ENCODE results near the gene RBAK.
"Not testable (repeated sequence)": the region's sequence is repeated elsewhere in the genome, so short reads cannot be mapped to it uniquely, and the experiment has no call there.

DNA sequence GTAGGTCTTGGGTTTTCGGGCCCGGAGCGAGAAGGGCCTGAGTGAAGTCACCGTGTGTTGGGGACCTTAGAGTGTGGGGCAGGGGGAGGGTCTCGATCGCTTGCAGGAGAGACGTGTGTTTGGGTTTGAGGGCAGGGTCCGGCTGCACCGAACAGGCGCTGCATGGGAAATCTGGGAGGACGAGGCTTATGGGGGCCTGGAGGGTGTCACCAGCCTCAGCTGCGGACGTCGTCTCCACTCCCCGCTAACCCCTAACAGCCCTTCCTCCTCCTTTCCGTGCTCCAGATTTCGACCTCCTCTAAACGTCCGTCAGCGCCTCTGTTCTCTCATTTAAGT, 705 bp downstream of the RBAK start:
- not testable (repeated sequence) for TF ChIP-seq CTCF (IDR thresholded peaks at IDR 0.05; ENCODE audit: low read length); EZH2 (IDR thresholded peaks at IDR 0.05; ENCODE audit: borderline replicate concordance, low read length)
